Panc1 (cell line): ENCODE data around the gene RAB6B. TPM values are rescaled to one million over a fixed set of nuclear protein-coding genes. Genes with fewer than 3 reads are reported as not detected.

Experiments
- ATAC-seq: fragments of 200-7000 bp; cut with Tn5 transposase; 2 replicates; pipeline ENCODE4 v1.9.1; 2020; ENCODE audit warnings: mild to moderate bottlenecking, moderate library complexity
- BruUV-seq: library from RNA; stranded (reverse); fragments of 400-500 nt; replicated peaks from 2 replicates; lab custom pipeline; 2021; lab: Mats Ljungman, UMichigan
- CTCF ChIA-PET: fragments of 300-600 bp; sonication (Branson Sonifier 250); formaldehyde crosslinking; loops from one replicate; lab custom pipeline; 2022; ENCODE audit warnings: antibody characterized with exemption; lab: Charles Lee
- POLR2A ChIA-PET: fragments of 300-600 bp; sonication (Branson Sonifier 250); formaldehyde crosslinking; loops from one replicate; lab custom pipeline; 2022; ENCODE audit warnings: antibody characterized with exemption; lab: Charles Lee
- DNase-seq: peaks from one replicate; pipeline ENCODE4 v3.0.0-alpha.2; 2010; ENCODE audit warnings: low read depth, low spot score
- H3K27ac ChIP-seq: 2 replicates; pipeline ENCODE4 v1.5.1; 2011; ENCODE audit warnings: mild to moderate bottlenecking, low read length, inconsistent platforms
- H3K27me3 ChIP-seq: fragments of 200-500 bp; sonication (Bioruptor generic); 2 replicates; pipeline ENCODE4 v1.6.0; 2014; ENCODE audit warnings: low read length, inconsistent platforms; ENCODE audit not compliant: control insufficient read depth, insufficient read depth
- H3K36me3 ChIP-seq: fragments of 200-500 bp; sonication (Bioruptor generic); 2 replicates; pipeline ENCODE4 v1.5.1; 2014; ENCODE audit warnings: inconsistent platforms, mild to moderate bottlenecking, low read length, moderate library complexity; ENCODE audit not compliant: control insufficient read depth, insufficient read depth
- H3K4me1 ChIP-seq: 2 replicates; pipeline ENCODE4 v1.5.1; 2011; ENCODE audit warnings: inconsistent platforms, mild to moderate bottlenecking, low read length, moderate library complexity; ENCODE audit not compliant: control insufficient read depth, insufficient read depth
- H3K4me3 ChIP-seq, 2 experiments: 2 replicates each; pipeline ENCODE4 v1.5.1; 2011 to 2012; ENCODE audit warnings: low read depth in 2 of 2, low read length in 2 of 2, mild to moderate bottlenecking in 2 of 2, inconsistent platforms in 1 of 2, moderate library complexity in 1 of 2
- H3K9me3 ChIP-seq: fragments of 200-500 bp; sonication (Bioruptor generic); 2 replicates; pipeline ENCODE4 v1.5.1; 2014; ENCODE audit warnings: low read depth, mild to moderate bottlenecking, inconsistent platforms, low read length, moderate library complexity; ENCODE audit not compliant: control insufficient read depth, insufficient read depth
- POLR2AphosphoS5 ChIP-seq: IDR thresholded peaks from 2 replicates; pipeline ENCODE4 v1.6.1; 2012; ENCODE audit warnings: mild to moderate bottlenecking, low read depth, low read length, moderate library complexity
- SIN3A ChIP-seq: IDR thresholded peaks from 2 replicates; pipeline ENCODE4 v1.6.1; 2012; ENCODE audit warnings: low read depth, mild to moderate bottlenecking, low read length, moderate library complexity, borderline replicate concordance; ENCODE audit not compliant: insufficient read depth
- TCF7L2 ChIP-seq: IDR thresholded peaks from 2 replicates; pipeline ENCODE4 v1.6.1; 2011; ENCODE audit warnings: mild to moderate bottlenecking, low read depth, low read length, inconsistent platforms
- in situ Hi-C: cut with HindIII; loops from 2 replicates; pipeline ENCODE4 v1.10.0; 2016; ENCODE audit warnings: low sequenced_read_pairs, low pct_unique_long_range_greater_than_20kb
- intact Hi-C: fragments of 100-400 bp; cut with micrococcal nuclease; formaldehyde crosslinking; loops from one replicate; pipeline ENCODE4 v1.10.0; 2022; ENCODE audit not compliant: unreplicated experiment
- total RNA-seq: library from RNA; stranded (reverse); gene quantifications from one replicate; pipeline ENCODE4 v1.2.1, GENCODE V29; 2021; ENCODE audit not compliant: unreplicated experiment
- TF ChIP-seq, protein P1 (sequence below), 2 experiments: IDR thresholded peaks; 2 replicates each; pipeline ENCODE4 v1.6.1; 2011 to 2012; ENCODE audit warnings: low read depth in 2 of 2, control low read depth in 1 of 2, low read length in 1 of 2, mild to moderate bottlenecking in 1 of 2, moderate library complexity in 1 of 2; ENCODE audit not compliant: insufficient read depth in 1 of 2
- TF ChIP-seq, protein P2 (sequence below): fragments of 450-650 bp; IDR thresholded peaks from 2 replicates; pipeline ENCODE4 v1.5.1; 2017; ENCODE audit warnings: mild to moderate bottlenecking

Gene RAB6B
- total RNA-seq, 1 experiment from 2014 or later, result 49.2 TPM

DNA sequence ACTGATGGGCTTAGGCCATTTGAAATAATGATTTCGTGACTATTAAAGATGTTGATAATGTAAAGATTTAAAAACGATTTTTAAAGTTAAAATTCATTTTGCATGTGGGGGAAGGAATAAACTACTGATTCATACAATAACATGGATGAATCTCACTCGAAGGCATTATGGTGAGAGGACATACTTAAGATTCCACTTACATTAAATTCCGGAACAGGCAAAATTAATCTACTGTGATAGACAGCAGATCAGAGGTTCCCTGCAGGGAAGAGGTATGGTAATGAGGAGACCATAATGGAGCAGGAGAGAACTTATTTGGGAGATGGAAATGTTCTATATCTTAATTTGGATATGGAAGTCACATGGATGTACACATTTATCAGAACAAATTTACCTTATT, 28.4 kb upstream of the RAB6B start:
- no peak for DNase-seq
- no peak for ATAC-seq
- Histone ChIP-seq H3K27ac (no peak overlapping the region), H3K4me1 (no peaks in the 10 kb centered on the region), H3K27me3 (no peaks in the 10 kb centered on the region), H3K9me3 (no peaks in the 10 kb centered on the region), H3K36me3 (no peaks in the 10 kb centered on the region), H3K4me3 (no peak overlapping the region)
- TF ChIP-seq, protein P1, sequence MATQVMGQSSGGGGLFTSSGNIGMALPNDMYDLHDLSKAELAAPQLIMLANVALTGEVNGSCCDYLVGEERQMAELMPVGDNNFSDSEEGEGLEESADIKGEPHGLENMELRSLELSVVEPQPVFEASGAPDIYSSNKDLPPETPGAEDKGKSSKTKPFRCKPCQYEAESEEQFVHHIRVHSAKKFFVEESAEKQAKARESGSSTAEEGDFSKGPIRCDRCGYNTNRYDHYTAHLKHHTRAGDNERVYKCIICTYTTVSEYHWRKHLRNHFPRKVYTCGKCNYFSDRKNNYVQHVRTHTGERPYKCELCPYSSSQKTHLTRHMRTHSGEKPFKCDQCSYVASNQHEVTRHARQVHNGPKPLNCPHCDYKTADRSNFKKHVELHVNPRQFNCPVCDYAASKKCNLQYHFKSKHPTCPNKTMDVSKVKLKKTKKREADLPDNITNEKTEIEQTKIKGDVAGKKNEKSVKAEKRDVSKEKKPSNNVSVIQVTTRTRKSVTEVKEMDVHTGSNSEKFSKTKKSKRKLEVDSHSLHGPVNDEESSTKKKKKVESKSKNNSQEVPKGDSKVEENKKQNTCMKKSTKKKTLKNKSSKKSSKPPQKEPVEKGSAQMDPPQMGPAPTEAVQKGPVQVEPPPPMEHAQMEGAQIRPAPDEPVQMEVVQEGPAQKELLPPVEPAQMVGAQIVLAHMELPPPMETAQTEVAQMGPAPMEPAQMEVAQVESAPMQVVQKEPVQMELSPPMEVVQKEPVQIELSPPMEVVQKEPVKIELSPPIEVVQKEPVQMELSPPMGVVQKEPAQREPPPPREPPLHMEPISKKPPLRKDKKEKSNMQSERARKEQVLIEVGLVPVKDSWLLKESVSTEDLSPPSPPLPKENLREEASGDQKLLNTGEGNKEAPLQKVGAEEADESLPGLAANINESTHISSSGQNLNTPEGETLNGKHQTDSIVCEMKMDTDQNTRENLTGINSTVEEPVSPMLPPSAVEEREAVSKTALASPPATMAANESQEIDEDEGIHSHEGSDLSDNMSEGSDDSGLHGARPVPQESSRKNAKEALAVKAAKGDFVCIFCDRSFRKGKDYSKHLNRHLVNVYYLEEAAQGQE (IDR thresholded peaks at IDR 0.05; ENCODE audit: insufficient read depth in 1 of 2, low read depth in 2 of 2, low read length in 1 of 2), result no peak
- TF ChIP-seq POLR2AphosphoS5 (no peak), SIN3A (no peak), TCF7L2 (no peak)
- TF ChIP-seq, protein P2, sequence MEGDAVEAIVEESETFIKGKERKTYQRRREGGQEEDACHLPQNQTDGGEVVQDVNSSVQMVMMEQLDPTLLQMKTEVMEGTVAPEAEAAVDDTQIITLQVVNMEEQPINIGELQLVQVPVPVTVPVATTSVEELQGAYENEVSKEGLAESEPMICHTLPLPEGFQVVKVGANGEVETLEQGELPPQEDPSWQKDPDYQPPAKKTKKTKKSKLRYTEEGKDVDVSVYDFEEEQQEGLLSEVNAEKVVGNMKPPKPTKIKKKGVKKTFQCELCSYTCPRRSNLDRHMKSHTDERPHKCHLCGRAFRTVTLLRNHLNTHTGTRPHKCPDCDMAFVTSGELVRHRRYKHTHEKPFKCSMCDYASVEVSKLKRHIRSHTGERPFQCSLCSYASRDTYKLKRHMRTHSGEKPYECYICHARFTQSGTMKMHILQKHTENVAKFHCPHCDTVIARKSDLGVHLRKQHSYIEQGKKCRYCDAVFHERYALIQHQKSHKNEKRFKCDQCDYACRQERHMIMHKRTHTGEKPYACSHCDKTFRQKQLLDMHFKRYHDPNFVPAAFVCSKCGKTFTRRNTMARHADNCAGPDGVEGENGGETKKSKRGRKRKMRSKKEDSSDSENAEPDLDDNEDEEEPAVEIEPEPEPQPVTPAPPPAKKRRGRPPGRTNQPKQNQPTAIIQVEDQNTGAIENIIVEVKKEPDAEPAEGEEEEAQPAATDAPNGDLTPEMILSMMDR, result no peak
- CTCF ChIA-PET, result no interaction called here
- intact Hi-C loops (loop anchor here (10.0 kb wide), 2 partner anchors 259 to 1189 kb away; partner anchors contain the start of gene TOPBP1), in situ Hi-C loops (no loop called here)
- POLR2A ChIA-PET, result no interaction called here
- no TSS peak for BruUV-seq

DNA sequence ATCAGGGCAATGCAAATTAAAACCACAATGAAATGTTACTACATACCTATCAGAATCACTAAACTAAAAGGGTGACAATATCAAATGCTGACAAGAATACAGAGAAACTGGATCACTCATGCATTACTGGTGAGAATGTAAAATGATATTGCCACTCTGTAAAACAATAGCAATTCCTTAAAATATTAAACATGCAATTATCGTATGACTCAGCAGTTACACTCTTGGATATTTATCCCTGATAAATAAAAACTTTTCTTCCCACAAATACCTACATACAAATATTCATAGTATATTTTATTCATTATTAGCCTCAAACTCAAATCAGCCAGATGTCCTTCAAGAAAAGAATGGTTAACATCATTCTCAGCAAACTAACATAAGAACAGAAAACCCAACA, 25.9 kb upstream of the RAB6B start:
- no peak for DNase-seq
- intact Hi-C loops, result loop anchor here (10.0 kb wide), 2 partner anchors 257 to 1187 kb away; partner anchors contain the start of gene TOPBP1
- in situ Hi-C loops, result no loop called here
- no peaks in the 10 kb centered on the region for H3K4me1 ChIP-seq
- H3K27ac ChIP-seq, result no peak overlapping the region
- no TSS peak for BruUV-seq
- ChIA-PET CTCF (no interaction called here), POLR2A (no interaction called here)
- no peaks in the 10 kb centered on the region for H3K36me3 ChIP-seq
- H3K9me3 ChIP-seq, result peaks cover 5% of the 10 kb centered on the region; the same call in 1 of the 2 replicates
- TF ChIP-seq, protein P2, result no peak
- TF ChIP-seq, protein P1 (IDR thresholded peaks at IDR 0.05; ENCODE audit: insufficient read depth in 1 of 2, low read depth in 2 of 2, low read length in 1 of 2), result no peak
- TF ChIP-seq SIN3A, result no peak
- no peak for TF ChIP-seq POLR2AphosphoS5
- no peak for TF ChIP-seq TCF7L2
- no peak overlapping the region for H3K4me3 ChIP-seq
- ATAC-seq, result no peak
- no peaks in the 10 kb centered on the region; the same call in 1 of the 2 replicates for H3K27me3 ChIP-seq
